ENCODE data around the gene YWHAG.

YWHAG gene

GRCh38 chr7:76343294-76343930 is 15.4 kb downstream of the YWHAG start:
- H3K27ac ChIP-seq (ENCODE audit: low read depth, low read length, poor library complexity, severe bottlenecking) = no peak overlapping the region

GRCh38 chr7:76342222-76342621 is 16.6 kb downstream of the YWHAG start:
- H3K36me3 ChIP-seq (ENCODE audit: insufficient read depth, low read length) = peaks cover 97% of the 10 kb centered on the region
- H3K4me2 ChIP-seq (ENCODE audit: low read length) = no peak overlapping the region

More at GRCh38 chr7:76343294-76343930, 15.4 kb downstream of the YWHAG start:
- Histone ChIP-seq H3K4me2 (ENCODE audit: low read length) (no peak overlapping the region), H3K9me3 (ENCODE audit: low read length) (no peaks in the 10 kb centered on the region), H3K4me3 (ENCODE audit: low read depth, low read length, poor library complexity, severe bottlenecking) (no peak overlapping the region), H3K79me2 (ENCODE audit: insufficient read depth, low read length) (peaks cover 94% of the 10 kb centered on the region), H3K9ac (ENCODE audit: low read length) (no peak overlapping the region), H3F3A (ENCODE audit: insufficient read depth, low read length) (no peaks in the 10 kb centered on the region), H4K20me1 (ENCODE audit: insufficient read depth, low read length) (peaks cover 6% of the 10 kb centered on the region), H2AFZ (ENCODE audit: low read length) (no peak overlapping the region), H3K36me3 (ENCODE audit: insufficient read depth, low read length) (peaks cover 97% of the 10 kb centered on the region), H3K4me1 (ENCODE audit: insufficient read depth, low read length, severe bottlenecking) (no peaks in the 10 kb centered on the region), H3K27me3 (ENCODE audit: insufficient read depth, low read length) (no peaks in the 10 kb centered on the region), H3K9me2 (ENCODE audit: low read depth, low read length) (no peaks in the 10 kb centered on the region)
- no peak for TF ChIP-seq CTCF (IDR thresholded peaks at IDR 0.05; ENCODE audit: low read length)
- no peak for TF ChIP-seq EZH2 (IDR thresholded peaks at IDR 0.05; ENCODE audit: borderline replicate concordance, low read length)

GRCh38 chr7:76340617-76341131 is 18.1 kb downstream of the YWHAG start:
- no peak for TF ChIP-seq CTCF (IDR thresholded peaks at IDR 0.05; ENCODE audit: low read length)
- TF ChIP-seq EZH2 (IDR thresholded peaks at IDR 0.05; ENCODE audit: borderline replicate concordance, low read length) = no peak
- Histone ChIP-seq H3K9me3 (ENCODE audit: low read length) (no peaks in the 10 kb centered on the region), H3K27me3 (ENCODE audit: insufficient read depth, low read length) (no peaks in the 10 kb centered on the region), H3K9ac (ENCODE audit: low read length) (no peak overlapping the region), H3K79me2 (ENCODE audit: insufficient read depth, low read length) (peaks cover 97% of the 10 kb centered on the region), H3K9me2 (ENCODE audit: low read depth, low read length) (no peaks in the 10 kb centered on the region), H4K20me1 (ENCODE audit: insufficient read depth, low read length) (peaks cover 14% of the 10 kb centered on the region), H3K4me1 (ENCODE audit: insufficient read depth, low read length, severe bottlenecking) (no peaks in the 10 kb centered on the region), H3K4me2 (ENCODE audit: low read length) (no peak overlapping the region), H3K36me3 (ENCODE audit: insufficient read depth, low read length) (peaks cover 98% of the 10 kb centered on the region), H3K4me3 (ENCODE audit: low read depth, low read length, poor library complexity, severe bottlenecking) (no peak overlapping the region), H2AFZ (ENCODE audit: low read length) (no peak overlapping the region), H3K27ac (ENCODE audit: low read depth, low read length, poor library complexity, severe bottlenecking) (peak overlapping the region; percentile 29), H3F3A (ENCODE audit: insufficient read depth, low read length) (no peaks in the 10 kb centered on the region)

More at GRCh38 chr7:76342222-76342621, 16.6 kb downstream of the YWHAG start:
- H3K27ac ChIP-seq (ENCODE audit: low read depth, low read length, poor library complexity, severe bottlenecking) = no peak overlapping the region
- no peak overlapping the region for H3K9ac ChIP-seq (ENCODE audit: low read length)
- no peak overlapping the region for H2AFZ ChIP-seq (ENCODE audit: low read length)
- TF ChIP-seq EZH2 (IDR thresholded peaks at IDR 0.05; ENCODE audit: borderline replicate concordance, low read length) = no peak
- TF ChIP-seq CTCF (IDR thresholded peaks at IDR 0.05; ENCODE audit: low read length) = no peak
- peaks cover 10% of the 10 kb centered on the region for H4K20me1 ChIP-seq (ENCODE audit: insufficient read depth, low read length)
- H3K27me3 ChIP-seq (ENCODE audit: insufficient read depth, low read length) = no peaks in the 10 kb centered on the region
- no peaks in the 10 kb centered on the region for H3K9me3 ChIP-seq (ENCODE audit: low read length)
- H3F3A ChIP-seq (ENCODE audit: insufficient read depth, low read length) = no peaks in the 10 kb centered on the region
- H3K79me2 ChIP-seq (ENCODE audit: insufficient read depth, low read length) = peaks cover 95% of the 10 kb centered on the region
- H3K9me2 ChIP-seq (ENCODE audit: low read depth, low read length) = no peaks in the 10 kb centered on the region
- H3K4me3 ChIP-seq (ENCODE audit: low read depth, low read length, poor library complexity, severe bottlenecking) = no peak overlapping the region
- H3K4me1 ChIP-seq (ENCODE audit: insufficient read depth, low read length, severe bottlenecking) = no peaks in the 10 kb centered on the region
